AG04450 (cell line): ENCODE measurements around the gene NBL1. TPM values are rescaled to one million over a fixed set of nuclear protein-coding genes. Genes with fewer than 3 reads are reported as not detected.
"Not testable (repeated sequence)": the region's sequence is repeated elsewhere in the genome, so short reads cannot be mapped to it uniquely, and the experiment has no call there.

Experiments
- CTCF ChIA-PET: fragments of 300-600, 350-600 bp; formaldehyde crosslinking; extraction: SDS; loops from one replicate; lab custom pipeline; 2022; ENCODE audit warnings: antibody characterized with exemption, inconsistent platforms; lab: Charles Lee
- POLR2A ChIA-PET: fragments of 350-600 bp; formaldehyde crosslinking; extraction: SDS; loops from one replicate; lab custom pipeline; 2021; ENCODE audit warnings: antibody characterized with exemption, inconsistent platforms; lab: Yijun Ruan, JAX
- DNase-seq: peaks from one replicate; pipeline ENCODE4 v3.0.0-alpha.2; 2011; ENCODE audit warnings: low read depth, low spot score
- H3K27ac ChIP-seq: one replicate; pipeline ENCODE4 v1.5.1; 2012; ENCODE audit warnings: low read depth, low read length, control low read depth
- H3K27me3 ChIP-seq: one replicate; pipeline ENCODE4 v1.6.0; 2012; ENCODE audit warnings: low read length; ENCODE audit not compliant: control insufficient read depth, insufficient read depth
- H3K4me3 ChIP-seq: 2 replicates; pipeline ENCODE4 v1.5.1; 2011; ENCODE audit warnings: mild to moderate bottlenecking, low read depth, low read length, control low read depth
- H3K9me3 ChIP-seq: 2 replicates; pipeline ENCODE4 v1.5.1; 2012; ENCODE audit warnings: low read length; ENCODE audit not compliant: control insufficient read depth, insufficient read depth
- CTCF ChIP-seq: IDR thresholded peaks from 2 replicates; pipeline ENCODE4 v1.5.1; 2011; ENCODE audit warnings: low read depth, low read length, control low read depth, inconsistent platforms
- polyA plus RNA-seq: library from polyadenylated mRNA; depleted of rRNA; stranded (reverse); fragments of >200 nt; gene quantifications from 2 replicates; pipeline ENCODE4 v1.2.3, GENCODE V29; 2011

Gene NBL1
- polyA plus RNA-seq, 1 experiment = 151 TPM

GRCh38 chr1:19636065-19636464 lies 8.0 kb upstream of the NBL1 start:
- DNase-seq = no peak
- CTCF ChIA-PET = no interaction called here
- POLR2A ChIA-PET = no interaction called here
- no peaks in the 10 kb centered on the region for H3K27me3 ChIP-seq
- H3K4me3 ChIP-seq = no peak overlapping the region
- H3K27ac ChIP-seq = no peak overlapping the region
- H3K9me3 ChIP-seq = no peaks in the 10 kb centered on the region
- no peak for TF ChIP-seq CTCF

- POLR2A ChIA-PET, H3K27ac ChIP-seq, H3K9me3 ChIP-seq, DNase-seq, H3K4me3 ChIP-seq, H3K27me3 ChIP-seq: not testable (repeated sequence)
- CTCF ChIA-PET = interaction anchor here (0.8 to 1.5 kb wide), 3 partner anchors 12 to 149 kb away, joined by 3 to 4 read pairs (median 3); no protein-coding TSS in a partner anchor
Measured at GRCh38 chr1:19636749-19637148, 7.4 kb upstream of the NBL1 start.

- Histone ChIP-seq H3K27me3 (no peaks in the 10 kb centered on the region), H3K9me3 (no peaks in the 10 kb centered on the region), H3K27ac (no peak overlapping the region), H3K4me3 (no peak overlapping the region)
- ChIA-PET POLR2A (interaction anchor here (0.6 kb wide), 1 partner anchor 71 kb away, joined by 5 read pairs; no protein-coding TSS in a partner anchor), CTCF (interaction anchor here (0.8 to 1.5 kb wide), 3 partner anchors 11 to 150 kb away, joined by 3 to 4 read pairs (median 3); no protein-coding TSS in a partner anchor)
- no peak for DNase-seq
- no peak for TF ChIP-seq CTCF
Measured at GRCh38 chr1:19637606-19638005, 6.5 kb upstream of the NBL1 start.

- H3K4me3 ChIP-seq, POLR2A ChIA-PET, H3K9me3 ChIP-seq, H3K27ac ChIP-seq, CTCF ChIA-PET, DNase-seq, H3K27me3 ChIP-seq: not testable (repeated sequence)
Measured at GRCh38 chr1:19639228-19639627, 4.9 kb upstream of the NBL1 start.

GRCh38 chr1:19639999-19640362 lies 4.1 kb upstream of the NBL1 start:
- TF ChIP-seq CTCF = no peak
- CTCF ChIA-PET = interaction anchor here (0.6 to 1.3 kb wide), 5 partner anchors 8 to 298 kb away, joined by 3 to 6 read pairs (median 3); no protein-coding TSS in a partner anchor

More at GRCh38 chr1:19639999-19640362, 4.1 kb upstream of the NBL1 start:
- no peak for DNase-seq
- Histone ChIP-seq H3K27me3 (no peaks in the 10 kb centered on the region), H3K4me3 (no peak overlapping the region), H3K27ac (no peak overlapping the region), H3K9me3 (no peaks in the 10 kb centered on the region)
- POLR2A ChIA-PET = interaction anchor here (0.6 to 1.2 kb wide), 2 partner anchors 126 to 145 kb away, joined by 3 to 10 read pairs; no protein-coding TSS in a partner anchor
